Sigmoid colon (tissue), 7 donors: Measurements from ENCODE around the gene TRANK1. TPM values are rescaled to one million over a fixed set of nuclear protein-coding genes. Genes with fewer than 3 reads are reported as not detected.

ENCODE experiments used
- DNase-seq: peaks from one replicate; pipeline ENCODE4 v3.0.0-alpha.2; 2019
- H3K27ac ChIP-seq, 4 donors: fragments of 200-600 bp; sonication (generic); one replicate each; pipeline ENCODE4 v1.5.1; 2016 to 2019; ENCODE audit warnings: mild to moderate bottlenecking in 1 of 4
- H3K27me3 ChIP-seq, 3 donors: fragments of 200-600 bp; sonication (generic); one replicate each; pipeline ENCODE4 v1.5.1; 2019; ENCODE audit warnings: mild to moderate bottlenecking in 1 of 3
- H3K36me3 ChIP-seq, 4 donors: fragments of 200-600 bp; sonication (generic); one replicate each; pipeline ENCODE4 v1.5.1; 2016 to 2019
- H3K4me1 ChIP-seq, 4 donors: fragments of 200-600 bp; sonication (generic); one replicate each; pipeline ENCODE4 v1.5.1; 2017 to 2019
- H3K4me3 ChIP-seq, 4 donors: fragments of 200-600 bp; sonication (generic); one replicate each; pipeline ENCODE4 v1.5.1; 2017 to 2019; ENCODE audit warnings: mild to moderate bottlenecking in 2 of 4, moderate library complexity in 1 of 4
- H3K9me3 ChIP-seq, 4 donors: fragments of 200-600 bp in 3 of 4; sonication (generic) in 3 of 4; one replicate each; pipeline versions ENCODE4 v1.5.1 to v1.6.1; 2013 to 2019
- CTCF ChIP-seq, 4 experiments: fragments of 450-650 bp in 3 of 4; fragments of 200-600 bp in 1 of 4; IDR thresholded peaks; one replicate each; pipeline ENCODE4 v1.5.1; 2016 to 2019; ENCODE audit warnings: antibody characterized with exemption in 4 of 4, mild to moderate bottlenecking in 3 of 4, moderate library complexity in 2 of 4
- EP300 ChIP-seq, 4 donors: sonication (generic); formaldehyde crosslinking; IDR thresholded peaks; one replicate each; pipeline ENCODE4 v1.6.1; 2017; ENCODE audit warnings: antibody characterized with exemption in 4 of 4
- POLR2A ChIP-seq, 2 donors: fragments of 450-650 bp; IDR thresholded peaks; one replicate each; pipeline ENCODE4 v1.6.1; 2016; ENCODE audit warnings: antibody characterized with exemption in 2 of 2, mild to moderate bottlenecking in 2 of 2, moderate library complexity in 2 of 2
- POLR2AphosphoS5 ChIP-seq, 4 donors: sonication (generic); formaldehyde crosslinking; IDR thresholded peaks; one replicate each; pipeline ENCODE4 v1.6.1; 2017; ENCODE audit warnings: antibody characterized with exemption in 4 of 4
- WGBS, 2 donors: extraction: QIAGEN DNeasy Blood & Tissue Kit; methylation state at CpG; one replicate each; pipeline ENCODE4 v1.1.7; 2013; 5-methylcytosine and 5-hydroxymethylcytosine counted together
- intact Hi-C: fragments of 100-400 bp; cut with DNase I; formaldehyde crosslinking; loops from one replicate; pipeline ENCODE4 v1.15.1; 2023
- polyA plus RNA-seq, 3 donors: library from polyadenylated mRNA; stranded (reverse); fragments of 200-250 nt; gene quantifications; one replicate each; pipeline ENCODE4 v1.2.3, GENCODE V29; 2013
- total RNA-seq, 4 donors: library from RNA; depleted of rRNA; stranded (reverse); fragments of >200 nt; gene quantifications; one replicate each; pipeline ENCODE4 v1.1.0, GENCODE V29; 2016
- donor health status: healthy with polysubstance abuse.
- donor health status: Bipolar disorder and iron deficiency.
- donor health status: healthy.

Gene TRANK1
- total and polyA plus RNA-seq, 7 donors = 8.6 to 36.4 (median 21.7) TPM

- Histone ChIP-seq H3K36me3 (peaks cover 0 to 30% (median 4%) of the 10 kb centered on the region in 4 donors), H3K9me3 (no peaks in the 10 kb centered on the region), H3K4me3 (peak overlapping the region in 3 of 4 donors; percentile 62 to 68 (median 64)), H3K27me3 (no peaks in the 10 kb centered on the region), H3K4me1 (peaks cover 0 to 59% (median 52%) of the 10 kb centered on the region in 4 donors), H3K27ac (peak overlapping the region; percentile 96 to 98 (median 97))
- no peak for DNase-seq
- TF ChIP-seq POLR2A (IDR thresholded peaks at IDR 0.05) (no peak), POLR2AphosphoS5 (IDR thresholded peaks at IDR 0.05) (no peak), EP300 (IDR thresholded peaks at IDR 0.05) (no peak), CTCF (IDR thresholded peaks at IDR 0.05) (no peak)
- 86% methylated on average over 3 of the region's 3 CpGs for WGBS, 2 donors
- intact Hi-C loops = no loop called here
Measured at GRCh38 chr3:36991147-36991546, 46.3 kb upstream of the TRANK1 start.

GRCh38 chr3:36989568-36989967, 44.7 kb upstream of the TRANK1 start:
- H3K4me3 ChIP-seq = peak overlapping the region in 2 of 4 donors; percentile 11 to 24
- H3K27me3 ChIP-seq = no peaks in the 10 kb centered on the region
- no peaks in the 10 kb centered on the region for H3K9me3 ChIP-seq
- peaks cover 0 to 53% (median 50%) of the 10 kb centered on the region in 4 donors for H3K4me1 ChIP-seq
- peaks cover 6 to 35% (median 16%) of the 10 kb centered on the region in 4 donors for H3K36me3 ChIP-seq
- TF ChIP-seq EP300 (IDR thresholded peaks at IDR 0.05) (no peak), CTCF (IDR thresholded peaks at IDR 0.05) (no peak), POLR2A (IDR thresholded peaks at IDR 0.05) (no peak), POLR2AphosphoS5 (IDR thresholded peaks at IDR 0.05) (no peak)
- DNase-seq = no peak
- intact Hi-C loops = no loop called here
- peak overlapping the region in 2 of 4 donors; percentile 17 to 18 for H3K27ac ChIP-seq

- Histone ChIP-seq H3K9me3 (no peaks in the 10 kb centered on the region), H3K36me3 (peaks cover 6 to 41% (median 18%) of the 10 kb centered on the region in 4 donors), H3K27me3 (no peaks in the 10 kb centered on the region), H3K27ac (peak overlapping the region in 1 of 4 donors; percentile 18), H3K4me1 (peaks cover 0 to 48% (median 45%) of the 10 kb centered on the region in 4 donors), H3K4me3 (peak overlapping the region in 2 of 4 donors; percentile 11 to 24)
- no peak for TF ChIP-seq POLR2A (IDR thresholded peaks at IDR 0.05)
- no peak for TF ChIP-seq EP300 (IDR thresholded peaks at IDR 0.05)
- TF ChIP-seq POLR2AphosphoS5 (IDR thresholded peaks at IDR 0.05) = no peak
- TF ChIP-seq CTCF (IDR thresholded peaks at IDR 0.05) = no peak
- DNase-seq = no peak
- WGBS, 2 donors = 60 to 90% methylated on average over 3 of the region's 3 CpGs
- intact Hi-C loops = no loop called here
Measured at GRCh38 chr3:36989005-36989404, 44.2 kb upstream of the TRANK1 start.

- no peaks in the 10 kb centered on the region for H3K9me3 ChIP-seq
Measured at GRCh38 chr3:36988356-36988755, 43.5 kb upstream of the TRANK1 start.

More at GRCh38 chr3:36988356-36988755, 43.5 kb upstream of the TRANK1 start:
- Histone ChIP-seq H3K27ac (no peak overlapping the region), H3K36me3 (peaks cover 8 to 47% (median 24%) of the 10 kb centered on the region in 4 donors), H3K27me3 (no peaks in the 10 kb centered on the region), H3K4me3 (peak overlapping the region in 1 of 4 donors; percentile 24), H3K4me1 (peaks cover 0 to 47% (median 43%) of the 10 kb centered on the region in 4 donors)
- WGBS, 2 donors = 55 to 87% methylated on average over 2 of the region's 2 CpGs
- no peak for DNase-seq
- TF ChIP-seq CTCF (IDR thresholded peaks at IDR 0.05) (no peak), POLR2AphosphoS5 (IDR thresholded peaks at IDR 0.05) (no peak), POLR2A (IDR thresholded peaks at IDR 0.05) (no peak), EP300 (IDR thresholded peaks at IDR 0.05) (no peak)
- intact Hi-C loops = no loop called here
